ENCODE results near the gene GRIN2C.

The GRIN2C gene

GRCh38 chr17:74878658-74879057 lies 19.0 kb upstream of the GRIN2C start:
- no peak for TF ChIP-seq NFIC (IDR thresholded peaks at IDR 0.05)
- 0 out of 2 replicates have a peak, but pooled peaks have one; percentile 6 for TF ChIP-seq TCF12 (IDR thresholded peaks at IDR 0.05; ENCODE audit: low read depth)

DNA sequence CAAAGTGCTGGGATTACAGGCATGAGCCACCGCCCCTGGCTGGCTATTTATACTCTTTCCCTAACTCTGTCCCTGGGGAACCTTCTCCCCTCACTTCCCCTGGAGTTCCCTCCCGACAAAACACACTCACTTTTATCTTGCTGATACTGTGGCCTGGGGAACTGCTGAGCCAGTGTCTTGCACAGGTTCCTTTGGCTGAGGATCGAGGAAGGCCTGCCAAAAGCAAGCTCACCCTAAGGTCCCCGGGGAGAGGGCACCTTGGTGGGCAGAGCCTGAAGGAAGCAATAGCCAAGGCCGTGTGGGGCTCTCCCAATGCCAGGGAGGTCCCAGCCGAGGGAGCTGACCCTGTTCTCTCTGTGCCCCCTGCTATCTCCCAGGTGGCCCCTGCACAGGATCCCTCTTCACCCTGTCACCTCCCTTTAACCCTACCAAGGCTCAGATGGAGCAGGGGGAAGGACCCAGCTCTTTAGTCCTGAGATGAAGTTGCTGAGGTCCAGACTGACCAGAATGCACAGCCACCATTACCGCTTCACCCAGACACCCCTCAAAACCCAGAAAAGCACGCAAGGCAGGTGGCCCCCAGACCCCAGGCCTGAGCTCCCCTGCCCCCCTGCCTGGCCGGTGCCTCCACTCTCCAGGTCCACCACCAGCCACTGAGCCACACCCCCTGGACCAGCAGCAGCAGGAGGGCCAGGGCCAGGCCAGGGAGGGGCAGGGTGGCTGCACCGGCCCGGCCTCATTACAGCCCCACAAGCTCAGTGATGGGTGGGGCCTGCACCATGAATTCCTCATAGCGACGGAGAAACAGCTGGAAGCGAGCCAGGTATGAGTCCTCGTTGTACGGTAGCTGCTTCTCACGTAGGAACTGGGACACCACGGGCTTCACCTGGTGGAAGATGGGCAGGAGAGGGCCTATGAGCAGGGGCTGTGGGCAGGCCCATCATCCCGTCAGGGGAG lies 18.2 kb upstream of the GRIN2C start:
- no peak for TF ChIP-seq USF1 (IDR thresholded peaks at IDR 0.05)
- TF ChIP-seq YY1 (IDR thresholded peaks at IDR 0.05; ENCODE audit: low read depth): no peak
- 0 out of 2 replicates have a peak, but pooled peaks have one; percentile 23 for TF ChIP-seq TCF12 (IDR thresholded peaks at IDR 0.05; ENCODE audit: low read depth)
- TF ChIP-seq EGR1 (IDR thresholded peaks at IDR 0.05): no peak
- TF ChIP-seq ZBTB7A (IDR thresholded peaks at IDR 0.05; ENCODE audit: low read depth): no peak
- TF ChIP-seq RAD21 (IDR thresholded peaks at IDR 0.05; ENCODE audit: low read depth): no peak
- TF ChIP-seq EP300 (IDR thresholded peaks at IDR 0.05; ENCODE audit: borderline replicate concordance): no peak
- TF ChIP-seq TEAD4 (IDR thresholded peaks at IDR 0.05): peak; percentile 37; the same call in 1 of the 2 replicates
- TF ChIP-seq NFIC (IDR thresholded peaks at IDR 0.05): peak; percentile 84
- no peak; the same call in 1 of the 2 replicates for TF ChIP-seq MAX (IDR thresholded peaks at IDR 0.05)
- no peak for TF ChIP-seq CEBPB (IDR thresholded peaks at IDR 0.05)
- no peak for TF ChIP-seq REST (IDR thresholded peaks at IDR 0.05; ENCODE audit: low read depth)
- TF ChIP-seq TAF1 (IDR thresholded peaks at IDR 0.05; ENCODE audit: low read depth): no peak
- no peak for TF ChIP-seq CREB1 (IDR thresholded peaks at IDR 0.05; ENCODE audit: low read depth)
- no peak for TF ChIP-seq FOXM1 (IDR thresholded peaks at IDR 0.05; ENCODE audit: borderline replicate concordance, low read depth)

DNA sequence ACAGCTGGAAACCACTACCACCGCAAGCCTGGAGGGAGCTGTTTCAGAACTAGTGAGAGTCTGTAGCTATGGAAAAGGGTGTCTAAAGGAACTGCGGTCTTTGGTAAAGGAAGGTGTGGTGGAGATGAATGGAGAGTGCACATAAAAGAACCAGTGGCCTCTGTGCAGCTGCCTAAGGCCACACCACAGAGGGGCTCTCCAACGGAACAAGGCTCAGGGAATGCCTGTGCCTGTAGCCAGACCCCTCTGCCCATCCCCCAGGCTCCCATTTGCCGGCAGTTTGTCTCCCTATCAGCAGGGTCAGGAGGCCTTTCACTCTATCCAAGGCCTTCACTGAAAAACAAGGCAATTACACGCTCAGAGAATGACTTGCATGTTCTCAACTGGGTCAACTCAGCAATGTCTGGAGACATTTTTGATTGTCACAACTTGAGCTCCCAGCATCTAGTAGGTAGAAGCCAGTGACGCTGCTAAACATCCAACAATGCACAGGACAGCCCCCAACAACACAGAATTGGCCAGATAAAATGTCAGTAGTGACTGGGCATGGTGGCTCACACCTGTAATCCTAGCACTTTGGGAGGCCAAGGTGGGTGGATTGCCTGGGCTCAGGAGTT lies 16.4 kb upstream of the GRIN2C start:
- no peak for TF ChIP-seq EGR1 (IDR thresholded peaks at IDR 0.05)
- no peak for TF ChIP-seq NFIC (IDR thresholded peaks at IDR 0.05)
- TF ChIP-seq YY1 (IDR thresholded peaks at IDR 0.05; ENCODE audit: low read depth): no peak
- TF ChIP-seq TAF1 (IDR thresholded peaks at IDR 0.05; ENCODE audit: low read depth): no peak
- no peak for TF ChIP-seq TEAD4 (IDR thresholded peaks at IDR 0.05)
- no peak for TF ChIP-seq EP300 (IDR thresholded peaks at IDR 0.05; ENCODE audit: borderline replicate concordance)

GRCh38 chr17:74875155-74875976 lies 15.7 kb upstream of the GRIN2C start:
- TF ChIP-seq EP300 (IDR thresholded peaks at IDR 0.05; ENCODE audit: borderline replicate concordance) (no peak), TCF12 (IDR thresholded peaks at IDR 0.05; ENCODE audit: low read depth) (no peak), ZBTB7A (IDR thresholded peaks at IDR 0.05; ENCODE audit: low read depth) (no peak), TEAD4 (IDR thresholded peaks at IDR 0.05) (no peak), FOXM1 (IDR thresholded peaks at IDR 0.05; ENCODE audit: borderline replicate concordance, low read depth) (no peak), USF1 (IDR thresholded peaks at IDR 0.05) (no peak), CEBPB (IDR thresholded peaks at IDR 0.05) (no peak), YY1 (IDR thresholded peaks at IDR 0.05; ENCODE audit: low read depth) (no peak), RAD21 (IDR thresholded peaks at IDR 0.05; ENCODE audit: low read depth) (no peak), EGR1 (IDR thresholded peaks at IDR 0.05) (no peak), MAX (IDR thresholded peaks at IDR 0.05) (no peak), NFIC (IDR thresholded peaks at IDR 0.05) (no peak), REST (IDR thresholded peaks at IDR 0.05; ENCODE audit: low read depth) (no peak), CREB1 (IDR thresholded peaks at IDR 0.05; ENCODE audit: low read depth) (no peak), TAF1 (IDR thresholded peaks at IDR 0.05; ENCODE audit: low read depth) (no peak)

DNA sequence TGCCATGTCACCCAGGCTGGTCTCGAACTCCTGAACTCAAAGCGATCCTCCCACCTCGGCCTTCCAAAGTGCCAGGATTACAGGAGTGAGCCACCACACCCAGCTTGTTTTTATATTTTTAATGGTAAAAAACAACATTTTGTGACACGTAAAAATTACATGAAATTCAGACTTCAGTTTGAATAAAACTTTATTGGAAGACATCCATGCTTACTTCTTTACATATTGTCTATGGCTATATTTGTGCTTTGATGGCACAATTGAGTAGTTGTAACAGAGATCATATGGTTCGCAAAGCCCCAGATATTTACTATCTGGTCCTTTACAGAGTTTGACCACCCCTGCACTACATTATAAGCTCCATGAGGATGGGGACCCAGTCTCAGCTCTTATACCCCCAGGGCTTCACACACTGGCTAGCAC lies 14.9 kb upstream of the GRIN2C start:
- TF ChIP-seq EGR1 (IDR thresholded peaks at IDR 0.05) (no peak), TCF12 (IDR thresholded peaks at IDR 0.05; ENCODE audit: low read depth) (no peak), CREB1 (IDR thresholded peaks at IDR 0.05; ENCODE audit: low read depth) (no peak), TEAD4 (IDR thresholded peaks at IDR 0.05) (no peak), CEBPB (IDR thresholded peaks at IDR 0.05) (no peak), USF1 (IDR thresholded peaks at IDR 0.05) (no peak), RAD21 (IDR thresholded peaks at IDR 0.05; ENCODE audit: low read depth) (no peak), MAX (IDR thresholded peaks at IDR 0.05) (no peak), REST (IDR thresholded peaks at IDR 0.05; ENCODE audit: low read depth) (no peak), FOXM1 (IDR thresholded peaks at IDR 0.05; ENCODE audit: borderline replicate concordance, low read depth) (no peak), ZBTB7A (IDR thresholded peaks at IDR 0.05; ENCODE audit: low read depth) (no peak)

All from Ishikawa (cell line).